ENCODE measurements around the gene NCAN. TPM values are rescaled to one million over a fixed set of nuclear protein-coding genes. Genes with fewer than 3 reads are reported as not detected.

The NCAN gene
- polyA plus RNA-seq, 1 donor (not counting 4 experiments of a cell fraction or from before 2014, with no cell fraction given): not detected

DNA sequence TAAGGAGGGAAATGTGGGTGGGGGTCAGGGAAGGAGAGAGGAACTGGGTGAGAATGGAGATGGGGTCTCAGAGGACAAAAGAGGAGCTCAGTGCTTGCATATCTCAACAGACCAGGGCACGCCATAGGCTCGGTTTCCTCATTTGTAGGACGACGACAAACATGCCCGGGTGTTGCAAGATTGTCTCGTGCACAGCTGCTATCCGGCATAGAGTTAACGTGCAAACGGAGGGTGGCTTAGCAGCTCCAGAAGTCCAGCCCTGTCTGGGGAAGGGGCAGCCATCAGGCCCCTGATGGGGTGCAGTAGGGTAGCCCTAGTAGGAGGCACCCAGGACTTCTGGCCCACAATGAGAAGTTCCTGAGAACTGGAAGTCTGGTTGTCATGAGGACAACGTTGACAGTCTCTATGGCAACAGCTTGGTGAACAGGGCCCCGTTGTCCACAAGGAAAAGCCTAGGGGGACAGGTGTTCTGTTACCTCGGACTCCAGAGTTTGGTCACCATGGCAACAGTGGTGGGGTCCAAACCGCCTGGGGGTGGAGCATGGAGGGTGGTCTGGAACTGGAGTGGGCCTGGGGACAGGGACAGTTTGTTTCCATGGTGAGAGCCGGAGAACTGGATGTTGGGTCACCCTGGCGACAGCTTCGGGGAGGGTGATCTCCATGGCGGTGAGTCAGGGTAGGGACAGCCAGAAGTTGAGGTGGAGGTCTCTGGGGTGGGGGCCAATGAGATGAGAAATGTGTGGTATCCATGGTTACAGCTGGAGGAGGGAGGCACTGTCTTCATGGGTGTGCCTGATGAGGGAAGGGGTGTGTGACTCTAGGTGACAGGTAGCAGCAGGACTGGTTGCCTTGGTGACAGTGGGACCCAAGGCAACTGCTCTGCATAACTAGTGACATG is 44.6 kb downstream of the NCAN start:
- Histone ChIP-seq H3K79me2 (ENCODE audit: control insufficient read depth, insufficient read depth, low read length) (no peaks in the 10 kb centered on the region), H3K4me3 (ENCODE audit: control insufficient read depth in 2 of 3, extremely low read depth in 1 of 3, insufficient read depth in 2 of 3, low read depth in 1 of 3, low read length in 3 of 3) (no peak overlapping the region), H3K27ac (ENCODE audit: control insufficient read depth, insufficient read depth, low read length) (no peak overlapping the region), H3K9me1 (ENCODE audit: control insufficient read depth, extremely low read depth, insufficient read depth, low read length) (no peaks in the 10 kb centered on the region), H3K4me2 (ENCODE audit: control insufficient read depth, extremely low read depth, insufficient read depth, low read depth, low read length) (no peak overlapping the region), H3K9me3 (ENCODE audit: control insufficient read depth, low read depth, low read length) (no peaks in the 10 kb centered on the region), H3K4me1 (ENCODE audit: control insufficient read depth, extremely low read depth, insufficient read depth, low read length) (no peaks in the 10 kb centered on the region), H3K36me3 (ENCODE audit: control insufficient read depth in 2 of 2, extremely low read depth in 1 of 2, insufficient read depth in 2 of 2, low read length in 2 of 2) (no peaks in the 10 kb centered on the region), H2AFZ (ENCODE audit: control insufficient read depth, low read length) (no peak overlapping the region), H3K9ac (ENCODE audit: control insufficient read depth, extremely low read depth, insufficient read depth, low read length) (no peak overlapping the region), H4K20me1 (ENCODE audit: control insufficient read depth, extremely low read depth, insufficient read depth, low read length) (no peaks in the 10 kb centered on the region), H3K27me3 (ENCODE audit: control insufficient read depth, extremely low read depth, insufficient read depth, low read length) (peaks cover 20% of the 10 kb centered on the region)
- dilution Hi-C loops (cut with MboI; ENCODE audit: extremely low pct_ligation_motif_present, low sequenced_read_pairs): no loop called here
- TF ChIP-seq, protein P1, sequence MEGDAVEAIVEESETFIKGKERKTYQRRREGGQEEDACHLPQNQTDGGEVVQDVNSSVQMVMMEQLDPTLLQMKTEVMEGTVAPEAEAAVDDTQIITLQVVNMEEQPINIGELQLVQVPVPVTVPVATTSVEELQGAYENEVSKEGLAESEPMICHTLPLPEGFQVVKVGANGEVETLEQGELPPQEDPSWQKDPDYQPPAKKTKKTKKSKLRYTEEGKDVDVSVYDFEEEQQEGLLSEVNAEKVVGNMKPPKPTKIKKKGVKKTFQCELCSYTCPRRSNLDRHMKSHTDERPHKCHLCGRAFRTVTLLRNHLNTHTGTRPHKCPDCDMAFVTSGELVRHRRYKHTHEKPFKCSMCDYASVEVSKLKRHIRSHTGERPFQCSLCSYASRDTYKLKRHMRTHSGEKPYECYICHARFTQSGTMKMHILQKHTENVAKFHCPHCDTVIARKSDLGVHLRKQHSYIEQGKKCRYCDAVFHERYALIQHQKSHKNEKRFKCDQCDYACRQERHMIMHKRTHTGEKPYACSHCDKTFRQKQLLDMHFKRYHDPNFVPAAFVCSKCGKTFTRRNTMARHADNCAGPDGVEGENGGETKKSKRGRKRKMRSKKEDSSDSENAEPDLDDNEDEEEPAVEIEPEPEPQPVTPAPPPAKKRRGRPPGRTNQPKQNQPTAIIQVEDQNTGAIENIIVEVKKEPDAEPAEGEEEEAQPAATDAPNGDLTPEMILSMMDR (optimal IDR thresholded peaks at IDR 0.05 in 1 of 3, IDR thresholded peaks at IDR 0.05 in 1 of 3, conservative IDR thresholded peaks at IDR 0.05 in 1 of 3; ENCODE audit: extremely low read depth in 1 of 3, insufficient read depth in 2 of 3, low read length in 3 of 3): no peak
- no peak for TF ChIP-seq EZH2 (IDR thresholded peaks at IDR 0.05; ENCODE audit: low read length)
- FAIRE-seq (no peak), DNase-seq (ENCODE audit: low read depth, low spot score) (no peak)

DNA sequence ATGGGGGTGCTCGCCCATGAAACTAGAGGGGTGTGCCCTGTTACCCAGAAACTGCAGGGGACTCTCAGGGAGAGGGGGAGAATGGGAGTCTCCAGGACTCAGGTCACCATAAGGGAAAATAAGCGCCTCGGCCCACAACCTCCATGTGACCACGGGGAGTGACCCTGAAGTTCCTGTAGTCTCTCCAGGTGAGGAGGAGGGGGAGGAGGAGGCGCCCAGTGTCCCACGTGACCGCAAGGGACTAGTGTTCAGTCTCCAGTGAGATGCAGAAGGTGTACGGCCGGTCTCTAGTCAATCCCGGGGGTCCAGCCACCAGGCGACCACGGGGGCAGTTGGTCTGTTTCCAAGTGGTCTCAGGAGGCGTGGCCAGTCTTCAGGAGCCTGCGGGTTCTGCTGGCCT is 45.4 kb downstream of the NCAN start:
- Histone ChIP-seq H3K9ac (ENCODE audit: control insufficient read depth, extremely low read depth, insufficient read depth, low read length) (no peak overlapping the region), H2AFZ (ENCODE audit: control insufficient read depth, low read length) (no peak overlapping the region), H3K4me1 (ENCODE audit: control insufficient read depth, extremely low read depth, insufficient read depth, low read length) (no peaks in the 10 kb centered on the region), H3K27ac (ENCODE audit: control insufficient read depth, insufficient read depth, low read length) (no peak overlapping the region), H3K4me2 (ENCODE audit: control insufficient read depth, extremely low read depth, insufficient read depth, low read depth, low read length) (no peak overlapping the region), H4K20me1 (ENCODE audit: control insufficient read depth, extremely low read depth, insufficient read depth, low read length) (no peaks in the 10 kb centered on the region), H3K36me3 (ENCODE audit: control insufficient read depth in 2 of 2, extremely low read depth in 1 of 2, insufficient read depth in 2 of 2, low read length in 2 of 2) (no peaks in the 10 kb centered on the region), H3K9me3 (ENCODE audit: control insufficient read depth, low read depth, low read length) (no peaks in the 10 kb centered on the region), H3K27me3 (ENCODE audit: control insufficient read depth, extremely low read depth, insufficient read depth, low read length) (peaks cover 23% of the 10 kb centered on the region), H3K79me2 (ENCODE audit: control insufficient read depth, insufficient read depth, low read length) (no peaks in the 10 kb centered on the region), H3K4me3 (ENCODE audit: control insufficient read depth in 2 of 3, extremely low read depth in 1 of 3, insufficient read depth in 2 of 3, low read depth in 1 of 3, low read length in 3 of 3) (no peak overlapping the region), H3K9me1 (ENCODE audit: control insufficient read depth, extremely low read depth, insufficient read depth, low read length) (no peaks in the 10 kb centered on the region)
- FAIRE-seq (no peak), DNase-seq (ENCODE audit: low read depth, low spot score) (no peak)
- TF ChIP-seq EZH2 (IDR thresholded peaks at IDR 0.05; ENCODE audit: low read length): no peak
- TF ChIP-seq, protein P1 (optimal IDR thresholded peaks at IDR 0.05 in 1 of 3, IDR thresholded peaks at IDR 0.05 in 1 of 3, conservative IDR thresholded peaks at IDR 0.05 in 1 of 3; ENCODE audit: extremely low read depth in 1 of 3, insufficient read depth in 2 of 3, low read length in 3 of 3): no peak
- dilution Hi-C loops (cut with MboI; ENCODE audit: extremely low pct_ligation_motif_present, low sequenced_read_pairs): no loop called here

All from keratinocyte (primary cell).